T47D (cell line): ENCODE data around the gene PIK3R1.
A peak's percentile ranks its signal among the peaks of the same experiment; 100 is the strongest.

Source experiments
- DNase-seq, 2 experiments: peaks; one replicate each; pipeline versions ENCODE4 v3.0.0 to v3.0.0-alpha.2; 2011 to 2012; ENCODE audit warnings: low read depth in 1 of 2, low spot score in 1 of 2
- JUND ChIP-seq: IDR thresholded peaks from 2 replicates; pipeline ENCODE4 v1.6.1; 2012; ENCODE audit warnings: low read depth
- in situ Hi-C: cut with HindIII; loops from 2 replicates; pipeline ENCODE4 v1.10.0; 2016; ENCODE audit warnings: low sequenced_read_pairs, low pct_unique_long_range_greater_than_20kb

The PIK3R1 gene

GRCh38 chr5:68239487-68239886, 23.9 kb downstream of the PIK3R1 start:
- DNase-seq, result no peak

GRCh38 chr5:68240202-68240601, 24.6 kb downstream of the PIK3R1 start:
- no peak for TF ChIP-seq JUND
- DNase-seq, result peak in 1 of 2 experiments; percentile 39
- in situ Hi-C loops, result no loop called here

More at GRCh38 chr5:68239487-68239886, 23.9 kb downstream of the PIK3R1 start:
- no peak for TF ChIP-seq JUND
- in situ Hi-C loops, result no loop called here

- in situ Hi-C loops, result no loop called here
Measured at GRCh38 chr5:68240771-68241170, 25.2 kb downstream of the PIK3R1 start.

GRCh38 chr5:68242743-68243142, 27.2 kb downstream of the PIK3R1 start:
- in situ Hi-C loops, result no loop called here
- no peak for DNase-seq
- TF ChIP-seq JUND, result no peak

More at GRCh38 chr5:68240771-68241170, 25.2 kb downstream of the PIK3R1 start:
- no peak for DNase-seq
- TF ChIP-seq JUND, result no peak

GRCh38 chr5:68243251-68243650, 27.7 kb downstream of the PIK3R1 start:
- TF ChIP-seq JUND, result no peak
- no peak for DNase-seq
- in situ Hi-C loops, result no loop called here

- in situ Hi-C loops, result no loop called here
- no peak for DNase-seq
- no peak for TF ChIP-seq JUND
Measured at GRCh38 chr5:68243681-68244080, 28.1 kb downstream of the PIK3R1 start.

GRCh38 chr5:68245319-68245718, 29.8 kb downstream of the PIK3R1 start:
- in situ Hi-C loops, result no loop called here
- TF ChIP-seq JUND, result no peak
- DNase-seq, result no peak

GRCh38 chr5:68246802-68247201, 31.2 kb downstream of the PIK3R1 start:
- DNase-seq, result peak; percentile 33 to 58
- in situ Hi-C loops, result no loop called here
- TF ChIP-seq JUND, result no peak

GRCh38 chr5:68247627-68248026, 32.1 kb downstream of the PIK3R1 start:
- no peak for TF ChIP-seq JUND
- in situ Hi-C loops, result no loop called here
- DNase-seq, result peak in 1 of 2 experiments; percentile 52

- in situ Hi-C loops, result no loop called here
- no peak for TF ChIP-seq JUND
- no peak for DNase-seq
Measured at GRCh38 chr5:68248896-68249295, 33.3 kb downstream of the PIK3R1 start.

- no peak for TF ChIP-seq JUND
- no peak for DNase-seq
- in situ Hi-C loops, result no loop called here
Measured at GRCh38 chr5:68249520-68249919, 34.0 kb downstream of the PIK3R1 start.

- DNase-seq, result no peak
- in situ Hi-C loops, result no loop called here
- no peak for TF ChIP-seq JUND
Measured at GRCh38 chr5:68250661-68251298, 35.2 kb downstream of the PIK3R1 start.

- DNase-seq, result no peak
- in situ Hi-C loops, result no loop called here
Measured at GRCh38 chr5:68251386-68251785, 35.8 kb downstream of the PIK3R1 start.

More at GRCh38 chr5:68251386-68251785, 35.8 kb downstream of the PIK3R1 start:
- TF ChIP-seq JUND, result no peak
